HG02642 (cell line): ENCODE data around the gene MLXIP.
A peak's percentile ranks its signal among the peaks of the same experiment; 100 is the strongest.
"Not testable (repeated sequence)": the region's sequence is repeated elsewhere in the genome, so short reads cannot be mapped to it uniquely, and the experiment has no call there.

ENCODE experiments used
- ATAC-seq: cut with Tn5 transposase; IDR thresholded peaks from one replicate; pipeline ENCODE4 v1.9.1; 2021; ENCODE audit warnings: mild to moderate bottlenecking; ENCODE audit not compliant: unreplicated experiment, poor library complexity

MLXIP gene

DNA sequence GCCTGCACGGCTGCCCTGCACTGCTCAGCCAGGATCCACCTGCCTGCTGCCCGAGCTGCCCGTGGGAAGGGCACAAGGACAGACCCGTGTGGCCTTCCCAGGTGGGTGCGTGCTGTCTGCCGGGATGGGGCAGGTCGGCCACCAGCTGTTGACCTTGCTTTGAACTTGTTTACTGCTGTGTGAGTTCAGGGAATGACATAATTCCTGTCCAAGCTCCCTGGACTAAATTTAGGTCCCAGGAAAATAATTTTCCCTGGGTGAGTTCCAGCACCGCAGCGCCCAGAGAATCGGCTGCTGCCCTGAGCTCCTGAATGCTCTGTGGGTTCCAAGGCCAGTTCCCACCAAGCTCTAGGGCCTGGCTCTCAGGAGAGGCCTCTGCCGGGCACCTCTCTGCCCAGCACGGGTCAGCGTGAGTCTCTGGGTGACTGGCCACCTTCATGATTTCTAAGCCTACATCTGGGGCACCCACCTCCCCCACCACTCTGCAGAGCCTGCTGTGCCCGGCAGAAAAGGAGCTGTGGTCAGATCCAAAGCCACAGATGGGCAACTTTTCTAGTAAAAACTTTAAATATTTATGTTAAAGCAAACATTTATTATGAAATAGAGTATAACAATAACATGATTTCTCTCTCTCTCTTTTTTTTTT is 27.2 kb upstream of the MLXIP start:
- ATAC-seq = no peak

DNA sequence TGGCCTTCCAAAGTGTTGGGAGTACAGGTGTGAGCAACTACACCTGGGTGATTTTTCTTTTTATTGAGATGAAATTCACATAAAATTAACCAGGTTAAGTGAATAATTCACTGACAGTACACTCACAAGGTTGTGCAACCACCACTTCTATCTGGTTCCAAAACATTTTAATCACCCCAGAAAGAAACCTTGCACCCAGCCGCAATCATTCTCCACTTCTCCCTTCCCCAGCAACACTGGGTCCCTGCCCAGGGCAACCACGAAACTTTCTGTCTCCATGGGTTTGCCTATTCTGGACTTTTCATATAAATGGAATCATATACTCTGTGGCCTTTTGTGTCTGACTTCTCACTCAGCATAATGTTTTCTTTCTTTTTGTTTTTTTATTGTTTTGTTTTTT is 26.3 kb upstream of the MLXIP start:
- no peak for ATAC-seq

DNA sequence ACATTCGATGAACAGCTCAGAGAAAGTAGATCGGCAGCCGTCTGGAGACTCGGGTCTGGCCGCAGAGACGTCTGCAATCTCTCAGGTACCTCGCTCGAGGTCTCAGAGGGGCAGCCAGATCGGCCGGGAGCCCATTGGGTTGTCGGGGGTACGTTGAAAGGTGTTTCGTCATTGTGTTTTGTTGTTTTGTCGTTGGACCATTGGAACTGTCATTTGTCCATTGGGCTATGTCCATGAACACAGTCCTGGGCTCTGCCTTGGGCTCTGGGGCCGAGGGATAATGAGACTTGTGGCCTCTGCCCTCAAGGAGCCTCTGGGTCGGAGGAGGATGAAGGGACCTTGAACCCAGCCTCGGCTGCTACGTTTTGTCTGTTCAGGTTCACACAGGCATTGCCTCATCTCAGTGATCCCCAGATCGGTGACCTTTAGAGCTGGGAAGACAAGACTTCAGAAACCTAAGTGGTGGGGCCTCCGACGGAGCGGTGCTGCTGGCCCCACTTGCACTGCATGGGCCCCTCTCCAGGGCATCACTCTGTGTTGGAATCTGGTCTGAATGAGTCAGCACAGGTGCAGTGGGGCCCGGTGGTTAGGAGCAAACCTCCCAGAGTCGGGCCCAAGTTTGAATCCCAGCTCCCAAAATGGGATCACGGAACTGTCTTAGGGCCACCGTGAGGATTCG is 23.6 kb upstream of the MLXIP start:
- ATAC-seq = no peak

DNA sequence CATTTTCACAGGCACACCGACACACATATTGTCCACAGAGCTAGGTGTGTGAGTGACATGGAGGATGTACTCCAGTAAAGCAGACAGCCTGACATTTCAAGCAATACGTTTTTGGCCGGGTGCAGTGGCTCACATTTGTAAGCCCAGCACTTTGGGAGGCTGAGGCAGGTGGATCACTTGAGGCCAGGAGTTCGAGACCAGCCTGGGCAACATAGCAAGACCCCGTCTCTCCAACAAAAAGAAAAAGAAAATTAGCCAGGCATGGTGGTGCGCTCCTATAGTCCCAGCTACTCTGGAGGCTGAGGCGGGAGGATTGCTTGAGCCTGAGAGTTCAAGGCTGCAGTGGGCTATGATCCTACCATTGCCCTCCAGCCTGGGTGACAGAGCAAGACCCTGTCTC is 22.1 kb upstream of the MLXIP start:
- ATAC-seq = not testable (repeated sequence)

DNA sequence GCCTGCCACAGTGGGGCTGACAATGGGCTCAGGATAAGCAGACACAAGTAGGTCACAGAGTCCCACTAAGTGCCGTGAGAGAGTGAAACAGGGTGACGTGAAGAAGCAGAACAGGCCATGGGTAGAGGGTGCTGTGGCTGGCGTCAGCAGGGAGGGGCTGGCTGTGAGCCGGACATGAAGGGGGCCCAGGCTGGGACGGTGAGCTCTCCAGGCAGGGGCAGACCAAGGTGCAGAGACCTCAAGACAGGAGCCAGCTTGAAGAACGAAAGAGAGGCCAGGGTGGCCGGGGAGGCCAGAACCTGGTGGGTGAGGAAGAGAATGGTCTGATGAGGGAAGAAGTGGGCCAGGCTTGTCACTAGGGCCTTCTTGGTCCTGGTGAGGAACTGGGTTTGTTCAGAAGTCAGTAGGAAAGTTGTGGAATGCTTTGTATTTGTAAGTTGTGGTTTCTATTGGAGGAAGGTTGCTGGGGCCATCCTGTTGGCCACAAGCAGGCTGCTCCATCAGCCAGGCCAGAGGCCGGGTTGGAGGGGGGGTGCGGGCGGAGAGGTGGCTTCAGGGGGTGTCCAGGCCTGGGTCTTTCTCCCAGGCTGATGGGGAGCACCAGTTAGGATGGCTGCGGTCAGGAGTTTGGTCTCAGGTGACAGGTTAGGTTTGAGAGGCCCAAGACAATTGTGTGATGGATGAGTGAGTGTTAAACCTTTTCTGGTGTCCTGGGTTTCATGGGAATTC is 21.4 kb upstream of the MLXIP start:
- no peak for ATAC-seq

DNA sequence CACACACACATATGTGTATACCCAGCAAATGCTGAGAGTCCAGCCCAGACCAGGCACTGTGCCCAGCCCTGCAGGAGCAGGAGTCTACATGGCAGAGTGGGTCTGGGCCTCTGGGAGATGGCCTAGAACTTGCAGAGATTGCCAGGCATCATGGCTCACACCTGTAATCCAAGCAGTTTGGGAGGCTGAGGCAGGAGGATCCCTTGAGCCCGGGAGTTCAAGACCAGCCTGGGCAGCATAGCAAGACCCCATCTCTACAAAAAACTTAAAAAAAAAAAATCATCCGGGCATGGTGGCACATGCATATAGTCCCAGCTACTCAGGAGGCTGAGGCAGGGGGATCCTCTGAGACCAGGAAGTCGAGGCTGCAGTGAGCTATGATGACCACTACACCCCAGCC is 20.8 kb upstream of the MLXIP start:
- no peak for ATAC-seq

DNA sequence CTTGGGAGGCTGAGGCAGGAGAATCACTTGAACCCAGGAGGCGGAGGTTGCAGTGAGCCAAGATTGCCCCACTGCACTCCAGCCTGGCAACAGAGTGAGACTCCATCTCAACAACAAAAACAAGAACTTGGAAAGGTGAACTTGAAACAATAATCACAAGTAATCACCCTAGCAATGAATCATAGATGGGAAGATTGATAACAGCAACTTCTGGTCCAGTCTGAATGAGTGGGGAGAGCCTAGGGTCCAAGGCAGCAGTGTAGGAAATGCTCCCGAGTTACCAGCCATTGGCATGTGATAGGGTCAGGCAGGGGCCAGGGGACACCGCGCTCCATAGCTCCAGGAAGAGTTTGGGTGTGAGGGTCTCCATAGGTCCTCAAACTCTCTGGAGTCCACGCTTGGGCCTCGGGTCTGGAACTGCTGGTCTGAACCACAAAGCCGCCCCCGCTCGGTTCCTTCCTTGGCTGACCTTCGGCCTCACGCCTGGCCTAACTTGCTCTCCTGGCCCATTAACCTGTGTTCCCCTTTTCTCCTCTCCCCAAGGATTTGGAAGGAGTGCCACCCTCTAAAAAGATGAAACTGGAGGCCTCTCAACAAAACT is 19.9 kb upstream of the MLXIP start:
- ATAC-seq = no peak

DNA sequence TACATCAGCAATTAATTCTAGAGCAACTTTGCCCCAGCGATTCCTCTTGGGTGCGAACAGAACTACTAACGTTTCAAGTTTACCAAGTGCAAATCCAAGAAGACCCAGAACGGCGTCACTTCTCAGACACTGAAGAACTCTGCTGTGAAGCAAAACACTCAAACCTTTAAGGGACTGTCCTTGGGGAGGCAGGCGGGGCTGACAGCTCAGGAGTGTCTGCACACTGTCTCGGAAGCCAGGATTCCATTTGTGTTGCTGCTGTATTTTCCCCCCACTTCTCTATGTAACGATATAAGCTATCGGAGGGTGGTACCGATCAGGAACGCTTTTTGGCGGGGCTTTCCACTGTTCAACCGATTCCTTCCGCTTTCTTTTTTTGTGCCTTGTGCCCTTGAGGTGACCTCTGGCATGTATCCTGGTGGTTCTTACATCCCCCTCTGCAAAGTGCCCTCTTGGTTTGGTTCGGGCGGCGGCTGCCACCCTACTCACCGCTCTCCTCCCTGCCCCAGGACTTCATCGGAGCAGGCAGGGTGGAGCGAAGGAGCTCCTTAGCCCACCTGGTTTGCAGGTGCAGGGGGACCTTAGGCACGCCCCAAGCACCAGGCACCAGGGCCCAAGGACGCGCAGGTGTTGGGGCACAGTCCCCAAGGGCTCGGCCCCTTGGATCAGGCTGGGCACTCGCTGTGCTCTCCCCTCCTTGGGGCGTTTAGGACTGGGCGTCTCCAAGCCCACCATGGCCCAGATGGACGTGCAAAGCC is 19.2 kb upstream of the MLXIP start:
- no peak for ATAC-seq

DNA sequence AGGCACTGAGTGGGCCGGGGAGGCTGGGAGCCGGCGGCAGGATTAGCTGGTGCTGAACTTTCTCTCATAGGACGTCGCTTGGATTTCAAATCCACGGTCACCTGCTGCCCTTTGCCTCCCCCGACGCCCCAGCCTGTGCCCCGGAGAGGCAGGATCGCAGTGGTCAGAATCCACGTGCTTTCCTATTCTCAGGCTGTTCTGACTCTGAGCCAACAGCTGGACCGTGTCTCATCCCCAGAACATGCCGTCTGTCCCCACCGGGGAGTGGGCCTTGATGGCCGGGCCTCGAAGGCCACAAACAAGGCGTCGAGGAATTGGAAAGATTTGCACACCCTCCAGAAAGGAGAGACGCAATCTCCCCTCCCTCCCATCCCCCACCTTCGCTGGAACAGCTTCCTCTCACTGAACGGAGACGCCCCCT is 18.5 kb upstream of the MLXIP start:
- no peak for ATAC-seq

DNA sequence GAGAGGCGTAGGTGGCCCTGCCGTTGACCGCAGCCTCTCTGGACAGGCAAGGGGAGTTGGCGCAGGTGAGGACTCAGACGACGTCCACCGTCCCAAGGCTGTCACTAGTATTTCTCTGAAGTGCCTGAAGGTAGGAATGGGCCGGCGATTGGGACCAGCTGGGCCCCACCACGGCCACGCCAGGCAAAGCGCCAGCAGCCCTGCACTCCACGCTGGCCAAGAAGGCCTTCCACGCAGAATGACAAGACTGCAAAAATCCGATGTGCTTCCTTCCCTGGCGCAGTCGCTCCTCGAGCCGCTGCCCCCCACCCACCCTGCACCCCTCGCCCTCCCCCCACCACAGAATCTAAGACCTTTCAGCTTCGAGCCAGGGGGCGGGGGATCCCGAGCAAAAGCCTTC is 17.3 kb upstream of the MLXIP start:
- no peak for ATAC-seq

DNA sequence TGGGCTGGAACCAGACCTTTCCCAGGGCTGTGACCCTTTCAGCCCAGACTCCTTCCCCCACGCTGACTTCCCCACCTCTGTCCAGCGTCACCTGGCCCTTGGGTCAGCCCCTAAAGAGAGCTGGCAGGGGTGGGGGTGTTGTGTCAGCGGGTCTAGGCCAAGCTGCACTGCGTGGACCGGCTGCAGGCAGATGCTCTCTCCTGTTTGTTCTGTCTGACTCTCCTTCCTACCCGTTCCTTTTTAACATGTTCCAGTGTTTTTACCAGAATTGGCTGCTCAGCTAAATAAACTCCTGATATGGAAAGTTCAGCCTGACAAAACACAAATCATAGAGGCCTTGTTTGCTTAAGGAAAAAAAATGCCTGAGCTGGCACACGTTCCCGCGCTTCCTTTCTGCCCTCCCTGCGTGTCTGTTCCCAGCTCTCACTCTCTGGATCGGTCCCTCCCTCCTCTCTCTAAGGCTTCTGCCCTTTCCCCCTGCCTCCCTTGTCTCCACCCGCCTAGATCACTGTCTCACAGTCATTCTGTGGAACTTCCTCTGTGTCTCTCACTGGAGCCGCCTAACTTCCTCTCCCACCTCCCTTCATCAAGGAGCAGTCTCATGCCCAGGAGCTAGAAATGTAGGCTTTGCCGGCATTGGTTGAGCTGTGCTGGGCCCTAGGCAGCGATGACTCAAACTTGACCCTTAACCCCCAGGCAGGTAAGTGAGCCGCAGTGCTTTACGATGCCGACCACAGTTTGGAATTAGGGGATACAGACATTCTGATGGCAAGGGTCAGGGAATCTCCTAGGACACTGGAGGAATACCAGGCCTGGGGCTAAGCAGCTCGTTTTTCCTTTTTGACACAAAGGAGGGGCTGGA is 15.5 kb upstream of the MLXIP start:
- no peak for ATAC-seq

DNA sequence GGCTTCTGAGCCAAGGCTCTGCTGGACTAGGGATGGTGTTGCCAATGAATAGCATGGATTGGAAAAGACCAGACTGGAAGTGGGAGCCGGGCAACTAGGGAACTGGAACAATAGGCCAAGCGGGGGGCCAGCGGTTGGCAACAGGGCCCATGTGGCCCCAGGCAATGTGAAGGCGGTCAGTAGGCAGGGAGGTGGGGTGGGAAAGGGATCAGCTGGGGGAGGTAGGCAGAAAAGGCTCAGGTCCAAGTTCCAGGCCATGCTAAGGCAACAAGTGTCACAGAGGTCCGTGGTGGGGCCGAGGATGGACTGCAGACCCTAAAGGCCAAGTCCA is 14.9 kb upstream of the MLXIP start:
- no peak for ATAC-seq

DNA sequence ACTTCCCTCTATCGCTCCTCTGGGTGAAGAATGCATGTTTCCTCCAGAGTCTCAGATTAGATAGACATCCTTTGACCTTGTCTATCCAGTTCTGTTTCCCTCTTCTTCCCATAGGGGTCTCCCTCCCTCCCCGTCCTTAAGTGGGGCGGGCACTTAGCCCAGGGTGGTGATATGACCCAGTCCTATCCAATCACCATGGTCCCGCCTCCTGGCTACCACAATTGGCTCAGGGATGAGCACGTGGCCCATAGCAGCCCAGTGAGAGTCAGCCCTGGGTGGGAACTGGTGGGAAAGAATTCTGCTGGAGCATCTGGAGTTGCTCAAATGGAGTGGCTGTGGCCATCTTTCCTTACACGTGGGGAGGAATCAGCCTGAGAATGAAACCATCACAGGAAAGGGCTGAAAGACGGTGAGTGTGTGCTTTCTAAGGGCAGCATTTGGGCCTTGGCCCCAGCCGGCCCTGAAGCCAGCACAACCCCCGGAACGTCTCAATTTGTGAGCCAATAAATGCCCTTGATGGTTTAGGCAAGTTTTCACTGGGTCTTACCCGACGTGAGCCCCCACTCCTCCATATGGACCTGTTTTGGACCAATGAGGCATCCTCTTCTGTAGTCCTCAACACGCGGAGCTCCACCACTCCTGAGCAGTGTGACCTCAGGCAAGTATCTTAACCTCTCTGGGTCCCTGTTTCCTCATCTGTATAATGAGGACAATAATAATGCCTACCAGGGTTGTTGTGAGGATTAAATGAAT is 14.4 kb upstream of the MLXIP start:
- ATAC-seq = no peak

DNA sequence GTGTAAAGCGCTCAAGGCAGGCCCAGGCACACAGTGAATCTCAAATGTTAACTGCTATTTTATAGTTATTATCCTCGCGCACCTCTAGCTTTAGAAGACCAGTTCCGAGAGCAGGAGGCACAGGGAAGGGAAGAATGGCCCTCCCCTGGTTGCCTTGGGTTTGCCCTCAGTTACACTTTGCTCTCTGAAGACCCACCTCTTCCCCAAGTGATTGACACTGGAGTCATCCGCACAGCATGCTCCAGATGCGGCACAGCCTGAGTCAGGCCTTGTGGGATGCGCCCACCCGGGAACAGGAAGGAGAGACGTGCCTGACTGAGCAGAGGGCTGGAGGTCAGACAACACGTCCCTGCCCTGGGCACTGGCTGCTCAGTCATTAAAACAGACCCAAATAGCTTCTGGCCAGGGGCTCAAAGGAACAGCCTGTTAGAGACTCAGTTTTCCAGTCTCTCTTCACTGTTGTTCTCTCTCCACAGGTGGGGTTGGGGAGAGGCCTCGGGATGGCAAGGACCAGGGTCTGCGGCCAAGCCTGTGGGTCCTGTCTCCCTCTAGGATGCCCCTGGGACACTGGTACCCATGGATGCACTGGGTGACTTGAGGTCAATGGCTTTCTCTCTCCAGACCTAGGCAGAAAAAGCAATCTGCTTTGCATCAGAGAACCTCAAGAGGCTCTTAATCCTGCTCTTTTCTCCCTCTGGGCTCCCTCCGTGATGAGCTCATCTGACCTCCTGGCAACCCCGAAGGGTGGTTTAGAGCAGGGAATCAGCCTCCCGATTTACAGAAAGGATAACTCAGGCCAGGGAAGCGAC is 13.6 kb upstream of the MLXIP start:
- no peak for ATAC-seq

DNA sequence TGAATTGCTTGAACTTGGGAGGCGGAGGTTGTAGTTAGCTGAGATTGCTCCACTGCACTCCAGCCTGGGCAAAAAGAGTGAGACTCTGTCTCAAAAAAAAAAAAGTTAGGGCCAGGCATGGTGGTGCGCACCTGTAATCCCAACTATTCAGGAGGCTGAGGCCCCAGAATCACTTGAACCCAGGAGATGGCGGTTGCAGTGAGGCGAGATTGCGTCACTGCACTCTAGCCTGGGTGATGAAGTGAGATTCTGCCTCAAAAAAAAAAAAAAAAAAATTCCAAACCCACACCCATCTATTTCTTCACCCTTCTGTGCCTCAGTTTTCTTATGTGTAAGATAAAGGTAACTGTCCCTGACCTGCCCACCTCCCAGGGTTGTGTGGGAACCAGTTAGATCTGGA is 11.0 kb upstream of the MLXIP start:
- peak; percentile 12 for ATAC-seq

DNA sequence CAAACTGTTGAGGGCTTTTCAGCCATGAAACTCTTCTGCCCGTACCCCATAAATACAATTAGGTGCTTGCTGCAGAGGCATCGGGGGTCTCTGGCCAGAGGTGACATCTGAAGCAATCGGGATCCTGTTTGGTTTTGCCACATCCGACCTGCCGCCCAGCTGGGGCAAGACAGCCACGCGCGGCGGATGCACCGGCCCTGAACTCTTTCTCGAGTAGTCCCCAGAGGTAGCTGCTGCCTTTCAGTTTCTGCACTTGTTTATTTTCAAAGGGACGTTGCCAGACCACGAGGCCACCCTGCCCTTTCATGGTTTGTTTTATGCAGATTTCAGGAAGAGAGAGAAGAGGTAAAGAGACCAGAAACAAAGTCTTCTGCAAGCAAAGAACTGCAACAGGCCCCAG is 10.6 kb upstream of the MLXIP start:
- peak; percentile 88 for ATAC-seq

DNA sequence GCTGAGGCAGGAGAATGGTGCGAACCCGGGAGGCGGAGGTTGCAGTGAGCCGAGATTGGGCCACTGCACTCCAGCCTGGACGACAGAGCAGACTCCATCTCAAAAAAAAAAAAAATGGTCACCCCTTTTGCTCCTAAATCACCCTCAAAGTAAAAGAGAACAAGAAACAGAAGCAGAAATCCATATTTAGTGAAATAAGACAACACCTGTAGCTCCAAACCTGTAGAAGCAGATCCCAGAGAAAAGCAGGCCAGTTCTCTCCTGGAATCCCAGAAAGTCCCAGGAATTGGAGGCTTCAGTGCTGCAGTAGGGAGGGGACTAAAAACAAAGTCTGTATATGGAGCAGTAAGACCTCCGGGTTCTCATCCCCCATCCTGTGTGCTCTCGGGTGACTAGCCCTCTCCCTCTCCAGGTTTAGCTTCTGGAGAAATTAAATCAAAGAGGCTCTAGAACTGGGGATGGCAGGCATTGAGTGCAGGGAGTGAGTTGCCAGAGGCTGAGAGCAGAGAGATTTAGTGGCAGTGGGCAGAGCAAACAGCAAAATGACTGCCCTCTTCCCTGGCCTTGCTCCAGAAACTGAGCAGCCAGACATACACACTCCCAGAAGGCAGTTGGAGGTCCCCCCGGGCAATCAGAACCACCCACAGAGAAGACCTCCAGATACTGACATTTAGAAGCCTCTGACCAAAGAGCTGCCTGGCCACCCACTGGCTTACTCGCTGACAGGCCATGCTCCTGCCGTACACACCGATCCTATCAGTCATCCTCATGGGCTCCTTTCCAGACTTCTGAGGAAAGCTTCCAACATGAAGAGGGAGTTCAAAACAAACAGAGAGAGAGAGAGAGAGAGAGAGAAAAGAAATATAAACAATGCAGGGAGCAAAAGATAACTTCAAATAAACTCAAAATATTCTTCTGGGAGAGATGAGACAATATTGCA is 6.3 kb upstream of the MLXIP start:
- ATAC-seq = no peak
